ENCODE results near the gene GKAP1.

- no peak for TF ChIP-seq POLR2AphosphoS5 (IDR thresholded peaks at IDR 0.05; ENCODE audit: low read depth, low read length)
- TF ChIP-seq POLR2A (IDR thresholded peaks at IDR 0.05; ENCODE audit: low read depth, low read length): no peak
Observed at GRCh38 chr9:83714329-83714728, 103.2 kb downstream of the GKAP1 start.

All from GM12892 (cell line).